Neural progenitor cell (in vitro differentiated cells): ENCODE data around the gene NME1.

ENCODE experiments used
- EZH2 ChIP-seq: fragments of 200-600 bp; sonication (generic); IDR thresholded peaks from 2 replicates; pipeline ENCODE4 v1.6.1; 2017; ENCODE audit warnings: antibody characterized with exemption, mild to moderate bottlenecking, moderate library complexity
- TF ChIP-seq, protein P1 (sequence below): fragments of 200-600 bp; sonication (generic); IDR thresholded peaks from 2 replicates; pipeline ENCODE4 v1.5.1; 2017; ENCODE audit warnings: antibody characterized with exemption, mild to moderate bottlenecking

DNA sequence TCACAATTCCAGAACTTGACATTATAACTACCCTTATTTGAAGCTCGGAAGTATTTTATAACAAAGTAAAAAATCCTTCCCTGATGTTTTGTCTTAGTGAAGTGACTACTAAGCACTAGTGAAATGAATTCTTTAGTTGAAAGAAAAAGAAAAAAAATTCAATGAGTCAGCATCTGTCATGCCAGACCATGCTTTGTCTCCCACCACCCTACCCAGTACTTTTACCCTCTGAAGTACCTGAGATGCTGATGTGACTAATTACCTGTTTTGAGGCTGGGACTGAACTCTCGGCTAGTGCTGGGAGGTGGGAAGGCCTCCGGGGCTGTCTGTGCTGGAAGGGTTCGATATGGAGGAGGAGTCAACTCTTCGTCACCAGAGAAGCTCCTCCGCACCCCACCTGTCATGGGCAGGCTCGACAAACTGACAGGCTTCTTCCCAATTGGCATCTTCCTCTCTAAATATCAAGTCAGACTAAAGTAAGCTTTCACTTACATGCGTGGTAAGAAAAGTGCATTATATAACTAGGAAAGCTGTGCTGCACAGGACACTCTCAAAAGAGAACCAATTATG, 32.5 kb downstream of the NME1 start:
- TF ChIP-seq, protein P1, sequence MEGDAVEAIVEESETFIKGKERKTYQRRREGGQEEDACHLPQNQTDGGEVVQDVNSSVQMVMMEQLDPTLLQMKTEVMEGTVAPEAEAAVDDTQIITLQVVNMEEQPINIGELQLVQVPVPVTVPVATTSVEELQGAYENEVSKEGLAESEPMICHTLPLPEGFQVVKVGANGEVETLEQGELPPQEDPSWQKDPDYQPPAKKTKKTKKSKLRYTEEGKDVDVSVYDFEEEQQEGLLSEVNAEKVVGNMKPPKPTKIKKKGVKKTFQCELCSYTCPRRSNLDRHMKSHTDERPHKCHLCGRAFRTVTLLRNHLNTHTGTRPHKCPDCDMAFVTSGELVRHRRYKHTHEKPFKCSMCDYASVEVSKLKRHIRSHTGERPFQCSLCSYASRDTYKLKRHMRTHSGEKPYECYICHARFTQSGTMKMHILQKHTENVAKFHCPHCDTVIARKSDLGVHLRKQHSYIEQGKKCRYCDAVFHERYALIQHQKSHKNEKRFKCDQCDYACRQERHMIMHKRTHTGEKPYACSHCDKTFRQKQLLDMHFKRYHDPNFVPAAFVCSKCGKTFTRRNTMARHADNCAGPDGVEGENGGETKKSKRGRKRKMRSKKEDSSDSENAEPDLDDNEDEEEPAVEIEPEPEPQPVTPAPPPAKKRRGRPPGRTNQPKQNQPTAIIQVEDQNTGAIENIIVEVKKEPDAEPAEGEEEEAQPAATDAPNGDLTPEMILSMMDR = no peak
- no peak for TF ChIP-seq EZH2
